GM18868 (cell line): Measurements from ENCODE around the gene CNDP2.

Experiments
- ATAC-seq: cut with Tn5 transposase; IDR thresholded peaks from one replicate; pipeline ENCODE4 v1.9.1; 2021; ENCODE audit warnings: mild to moderate bottlenecking, moderate library complexity; ENCODE audit not compliant: unreplicated experiment

The CNDP2 gene

DNA sequence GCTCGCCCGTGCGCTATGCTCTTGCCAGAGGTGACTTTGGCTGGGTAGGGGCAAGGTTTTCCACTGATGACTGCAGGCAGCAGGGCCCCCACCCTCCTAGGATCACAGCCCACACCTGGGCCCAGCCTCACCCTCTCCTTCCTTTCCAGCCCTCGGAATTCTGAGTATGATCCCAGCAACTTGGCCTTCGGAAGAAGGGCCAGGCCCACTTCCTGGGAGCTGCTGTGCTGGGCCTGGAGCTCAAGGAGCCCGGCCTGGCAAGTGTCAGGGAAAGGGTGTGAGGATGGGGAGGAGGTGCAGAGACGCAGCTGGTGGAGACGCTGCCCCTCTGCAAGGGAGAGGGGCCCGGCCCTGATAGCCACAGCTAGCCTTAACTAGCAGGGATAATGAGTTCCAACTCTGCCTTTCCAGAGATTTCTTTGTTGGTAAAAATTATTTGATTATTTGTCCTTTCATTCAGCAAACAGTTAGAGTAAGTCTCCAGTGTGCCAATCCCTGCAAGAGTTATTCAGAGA is 36.4 kb downstream of the CNDP2 start:
- no peak for ATAC-seq

DNA sequence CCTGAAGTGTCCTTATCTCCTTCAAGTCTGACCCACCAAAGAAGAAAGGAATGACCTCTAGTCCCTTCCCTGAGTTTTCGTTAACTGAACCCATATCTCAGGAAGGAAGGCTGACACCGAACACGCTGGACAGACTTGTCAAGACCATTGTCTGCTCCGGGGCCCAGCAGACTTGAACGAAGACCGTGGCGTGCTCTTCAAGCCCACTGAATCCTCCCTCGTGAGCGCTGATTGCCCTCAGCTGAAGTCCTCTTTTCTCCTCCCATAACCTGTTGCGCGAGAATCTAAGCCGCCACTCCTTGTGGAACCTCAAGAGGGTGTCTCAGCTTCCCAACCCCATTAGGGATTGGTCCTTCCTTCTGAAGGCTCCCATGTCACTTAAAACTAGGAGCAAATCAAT is 37.5 kb downstream of the CNDP2 start:
- ATAC-seq, result no peak

DNA sequence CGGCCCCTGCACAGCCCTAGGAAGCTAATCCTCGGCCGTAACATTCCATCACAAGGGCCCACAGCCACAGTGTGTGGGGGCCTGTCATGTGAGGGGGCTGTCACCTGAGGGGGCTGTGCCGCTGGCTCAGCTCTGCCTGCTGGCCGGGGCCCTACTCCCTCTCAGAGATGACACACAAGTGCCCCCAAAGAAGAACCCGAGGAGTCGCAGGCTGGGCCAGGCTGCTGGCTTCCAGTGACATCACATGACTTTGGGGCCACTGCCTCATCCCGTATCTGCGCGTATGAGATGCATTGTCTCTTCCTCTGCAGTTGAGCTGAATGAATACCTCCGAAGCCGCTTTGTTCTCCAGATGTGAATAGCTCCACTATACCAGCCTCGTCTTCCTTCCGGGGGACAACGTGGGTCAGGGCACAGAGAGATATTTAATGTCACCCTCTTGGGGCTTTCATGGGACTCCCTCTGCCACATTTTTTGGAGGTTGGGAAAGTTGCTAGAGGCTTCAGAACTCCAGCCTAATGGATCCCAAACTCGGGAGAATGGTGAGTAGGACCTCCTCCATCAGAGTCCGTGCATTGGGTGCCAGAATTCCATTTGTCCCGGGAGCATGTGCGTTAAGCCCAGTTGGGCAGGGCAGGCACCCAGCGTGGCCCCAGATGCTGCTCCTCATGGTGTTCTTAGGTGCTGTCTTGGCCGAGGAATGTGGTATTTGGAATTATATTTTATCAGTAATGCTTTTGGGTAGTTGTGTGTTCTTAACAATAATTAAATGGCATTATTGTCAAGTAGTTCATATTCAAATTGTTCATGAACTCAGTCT is 38.2 kb downstream of the CNDP2 start, which contains the start of gene CNDP1:
CNDP1 (plus strand) TSS at position 351 of the 820 bp plus-strand sequence; CDS start at position 519, 168 bp downstream.
- ATAC-seq, result no peak

DNA sequence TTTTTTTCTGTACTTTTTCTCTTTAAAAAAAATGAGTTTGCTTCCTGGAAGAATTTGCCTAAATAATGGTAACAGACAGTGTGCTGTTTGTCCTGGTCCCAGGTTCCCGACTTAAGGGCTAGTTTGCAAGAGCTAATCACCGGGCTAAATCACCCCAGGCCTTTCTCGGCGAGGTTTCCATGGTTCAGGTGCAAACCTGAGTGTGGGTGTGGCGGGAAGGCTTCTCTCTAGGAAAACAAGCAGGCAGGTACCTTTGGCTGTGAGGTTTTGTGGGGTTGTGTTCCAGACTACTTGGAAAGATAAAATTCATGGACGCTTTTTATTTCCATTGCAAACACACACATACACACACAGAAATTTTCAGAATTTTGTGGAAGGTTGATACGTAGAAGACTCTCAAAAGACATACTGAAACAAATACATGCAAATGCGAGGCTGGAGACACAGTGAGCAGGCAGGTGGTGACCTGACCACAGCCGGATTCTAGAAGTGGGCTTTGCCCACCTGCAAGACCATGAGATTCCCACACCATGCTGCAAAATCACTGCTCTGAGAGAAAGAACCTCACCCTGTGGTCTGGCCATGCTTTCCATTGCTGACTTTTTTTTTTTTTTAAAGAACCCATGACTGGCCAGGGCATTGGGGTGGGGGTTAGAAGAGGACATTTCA is 39.0 kb downstream of the CNDP2 start:
- no peak for ATAC-seq

GRCh38 chr18:74539289-74539688 is 43.1 kb downstream of the CNDP2 start:
- ATAC-seq, result no peak

DNA sequence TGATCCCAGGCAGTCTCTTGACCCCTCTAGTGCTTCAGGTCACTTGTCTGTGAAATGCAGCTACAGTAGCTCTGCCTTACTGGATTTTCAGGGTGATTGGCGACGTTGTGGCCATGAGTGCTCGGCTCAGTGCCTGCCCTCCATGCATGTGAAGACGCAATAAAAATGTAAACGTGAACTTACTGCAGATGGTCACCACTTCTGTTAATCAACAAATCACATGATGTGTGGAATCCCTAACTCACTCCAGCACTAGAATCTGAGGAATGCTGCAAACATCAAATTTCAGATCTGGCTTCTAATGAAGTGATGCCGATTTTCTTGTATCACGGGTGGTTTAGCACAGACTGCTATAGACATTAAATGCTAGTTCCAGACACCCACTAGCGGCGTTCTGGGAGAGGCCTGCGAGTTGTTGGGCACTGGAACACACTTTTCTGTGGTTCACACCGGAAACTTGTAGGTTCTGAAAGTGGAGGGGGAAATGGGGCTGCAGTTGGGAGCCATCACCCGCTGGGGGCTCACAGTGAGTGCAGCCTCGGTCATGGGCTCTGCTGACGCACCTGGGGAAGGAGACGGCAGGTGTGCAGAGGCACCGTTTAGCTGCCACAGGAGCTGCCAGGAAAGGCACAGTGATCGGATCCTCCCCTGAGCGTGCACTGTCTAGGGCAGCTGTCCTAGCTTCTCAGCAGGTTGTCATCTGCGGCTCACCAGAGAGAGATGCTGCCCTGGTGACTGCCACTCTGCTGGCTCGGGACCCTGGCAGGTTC is 44.7 kb downstream of the CNDP2 start:
- ATAC-seq, result no peak

GRCh38 chr18:74541703-74542555 is 45.8 kb downstream of the CNDP2 start:
- ATAC-seq, result no peak

- no peak for ATAC-seq
These were observed 48.7 kb downstream of the CNDP2 start for GRCh38 chr18:74544898-74545297.

DNA sequence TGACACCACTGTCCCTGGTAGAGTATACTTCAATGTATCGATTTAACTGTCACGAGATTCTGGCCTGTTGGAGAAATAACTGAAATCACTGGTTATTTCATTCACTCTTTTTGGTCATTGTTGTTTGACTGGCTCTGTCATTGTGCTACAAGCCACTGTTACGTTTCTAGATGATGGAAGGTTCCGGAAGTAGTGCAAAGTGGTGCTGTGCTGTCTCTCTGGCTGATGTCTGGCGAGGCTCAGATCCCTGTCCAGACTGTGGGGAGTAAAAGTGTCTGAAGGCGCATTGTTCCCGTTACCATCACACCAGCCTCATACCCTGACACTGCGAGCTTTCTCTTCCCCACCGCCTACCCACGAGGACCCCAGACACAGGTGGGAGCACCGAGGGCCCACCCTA is 49.8 kb downstream of the CNDP2 start:
- no peak for ATAC-seq

- ATAC-seq, result no peak
These were observed 50.8 kb downstream of the CNDP2 start for GRCh38 chr18:74546751-74547530.

GRCh38 chr18:74547860-74548259 is 51.7 kb downstream of the CNDP2 start:
- ATAC-seq, result no peak

- ATAC-seq, result no peak
These were observed 53.5 kb downstream of the CNDP2 start for GRCh38 chr18:74549591-74550104.

DNA sequence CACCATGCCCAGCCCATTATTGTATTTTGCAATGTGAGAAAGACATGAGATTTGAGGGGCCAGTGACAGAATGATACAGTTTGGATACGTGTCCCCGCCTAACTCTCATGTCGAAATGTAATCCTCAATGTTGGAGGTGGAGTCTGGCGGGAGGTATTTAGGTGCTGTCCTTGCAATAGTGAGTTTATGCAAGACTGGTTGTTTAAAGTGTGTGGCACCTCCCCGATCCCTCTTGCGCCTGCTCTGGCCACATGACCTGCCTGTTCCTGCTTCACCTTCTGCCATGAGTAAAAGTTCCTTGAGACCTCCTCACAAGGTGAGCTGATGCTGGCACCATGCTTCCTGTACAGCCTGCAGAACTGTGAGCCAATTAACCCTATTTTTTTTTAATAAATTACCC is 54.7 kb downstream of the CNDP2 start:
- no peak for ATAC-seq

DNA sequence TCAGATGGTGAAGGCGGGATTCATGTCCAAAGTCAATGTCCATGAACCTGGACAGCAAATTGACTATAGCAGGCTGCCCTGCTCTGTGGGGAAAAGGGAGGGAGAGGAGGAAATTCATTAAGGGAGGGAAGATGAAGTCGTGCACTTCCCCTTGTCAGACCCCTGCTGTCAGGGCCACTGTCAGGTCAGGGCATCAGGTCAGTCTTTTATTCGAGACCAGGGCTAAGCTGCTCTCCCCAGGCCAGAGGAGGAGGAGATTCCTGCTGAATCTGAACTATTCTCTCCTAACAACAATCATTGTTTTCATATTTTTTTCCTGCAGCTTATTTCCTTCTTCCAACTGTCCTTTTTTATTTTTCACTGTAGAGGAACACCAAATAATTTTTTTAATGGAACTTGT is 55.3 kb downstream of the CNDP2 start:
- no peak for ATAC-seq

GRCh38 chr18:74551936-74552555 is 55.9 kb downstream of the CNDP2 start:
- ATAC-seq, result peak; percentile 98

GRCh38 chr18:74556126-74556525 is 60.0 kb downstream of the CNDP2 start:
- ATAC-seq, result no peak

- ATAC-seq, result no peak
These were observed 61.9 kb downstream of the CNDP2 start for GRCh38 chr18:74558096-74558495.

- no peak for ATAC-seq
These were observed 66.1 kb downstream of the CNDP2 start for GRCh38 chr18:74562131-74562730.

- ATAC-seq, result no peak
These were observed 66.6 kb downstream of the CNDP2 start for GRCh38 chr18:74562775-74563174.
